Measurements from ENCODE around the gene CLASP2.

The CLASP2 gene

GRCh38 chr3:33547101-33547500 lies 171.0 kb downstream of the CLASP2 start:
- no peak for DNase-seq (ENCODE audit: low read depth in 1 of 2, low spot score in 1 of 2)

DNA sequence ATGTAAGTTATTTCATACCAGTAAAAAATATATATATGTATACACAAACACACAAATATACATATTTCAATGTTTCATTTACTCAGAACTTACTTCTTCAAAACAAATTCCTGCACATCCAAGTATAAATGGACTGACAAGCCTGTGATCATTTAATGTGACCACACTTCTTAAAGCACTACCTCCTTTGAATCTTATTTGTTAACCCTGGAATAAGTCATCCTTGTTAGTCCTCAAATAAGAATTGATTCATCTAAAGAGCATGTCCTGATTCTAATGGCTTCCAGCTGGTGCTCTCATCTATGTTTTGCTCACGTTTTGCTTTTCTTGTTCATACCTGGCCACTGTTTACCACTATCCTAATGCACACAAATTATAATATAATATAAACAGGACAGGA lies 173.9 kb downstream of the CLASP2 start:
- DNase-seq (ENCODE audit: low read depth in 1 of 2, low spot score in 1 of 2): no peak

DNA sequence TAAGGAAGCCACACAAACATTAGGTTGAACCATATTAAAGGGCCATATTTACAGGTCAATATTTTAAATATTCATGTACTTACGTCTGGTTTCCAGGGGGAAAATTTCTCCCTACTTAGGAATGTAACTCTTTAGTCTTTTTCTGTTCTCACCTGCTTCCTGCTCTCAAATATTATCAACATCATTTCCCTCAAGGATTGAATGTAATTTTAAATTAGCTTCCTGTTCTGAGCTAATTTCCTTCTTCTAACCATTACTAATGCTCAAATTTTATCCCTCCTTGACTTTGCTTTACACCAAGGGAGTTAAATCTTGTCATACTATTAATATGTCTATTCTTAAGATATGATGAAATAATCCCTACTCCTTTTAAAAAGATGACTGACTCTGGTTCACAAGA lies 174.5 kb downstream of the CLASP2 start:
- no peak for DNase-seq (ENCODE audit: low read depth in 1 of 2, low spot score in 1 of 2)

GRCh38 chr3:33541918-33542317 lies 176.1 kb downstream of the CLASP2 start:
- no peak for DNase-seq (ENCODE audit: low read depth in 1 of 2, low spot score in 1 of 2)

DNA sequence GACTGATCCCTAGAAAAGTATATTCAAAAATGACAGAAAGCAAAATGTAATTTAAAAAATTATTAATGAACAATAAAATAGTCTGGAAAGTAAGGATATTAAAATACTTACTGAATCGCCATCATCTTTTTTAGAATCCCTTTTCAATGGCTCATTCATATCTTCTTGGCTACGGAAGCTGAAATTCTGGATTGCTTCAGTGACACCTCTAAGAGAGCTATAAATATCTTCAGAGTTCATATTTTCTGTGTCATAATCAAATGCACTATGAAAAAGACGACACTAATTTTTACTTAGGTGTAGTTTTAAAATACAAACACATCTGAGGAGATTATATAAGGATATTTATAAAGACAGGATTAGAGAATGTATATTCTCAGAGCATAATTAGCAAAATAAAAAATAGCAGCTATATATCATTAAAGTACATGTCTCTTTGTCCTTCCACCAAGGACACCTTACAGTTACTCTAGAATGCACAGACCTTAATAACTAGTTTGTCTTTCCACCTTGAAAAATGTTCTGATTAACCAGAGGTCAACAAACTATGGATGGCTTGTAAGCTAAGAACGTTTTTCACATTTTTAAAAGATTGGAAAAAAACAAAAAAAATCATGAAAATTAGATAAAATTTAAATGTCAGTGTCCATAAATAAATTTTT lies 179.2 kb downstream of the CLASP2 start:
- DNase-seq (ENCODE audit: low read depth in 1 of 2, low spot score in 1 of 2): no peak

DNA sequence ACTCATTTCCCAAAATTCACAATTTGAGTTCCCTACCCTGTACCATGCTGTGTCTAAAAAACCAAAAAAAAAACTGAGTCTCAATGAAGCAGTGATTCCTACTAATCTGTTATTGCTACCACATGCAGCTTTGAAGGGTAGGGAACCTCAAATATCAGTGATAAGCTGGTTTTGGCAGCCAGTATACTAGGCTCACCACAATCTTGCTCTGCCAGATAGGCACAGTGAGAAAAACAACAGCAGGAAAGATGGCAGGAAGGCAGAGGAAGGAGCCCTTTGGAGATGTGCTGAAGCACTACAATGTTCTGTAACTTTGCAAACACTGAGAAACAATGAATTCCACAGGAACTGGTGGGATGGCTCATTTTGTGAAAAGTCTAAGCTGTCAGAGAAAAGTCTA lies 180.9 kb downstream of the CLASP2 start:
- DNase-seq (ENCODE audit: low read depth in 1 of 2, low spot score in 1 of 2): no peak

- DNase-seq (ENCODE audit: low read depth in 1 of 2, low spot score in 1 of 2): no peak
Observed at GRCh38 chr3:33526787-33527186, 191.3 kb downstream of the CLASP2 start.

- DNase-seq (ENCODE audit: low read depth in 1 of 2, low spot score in 1 of 2): no peak
Observed at GRCh38 chr3:33525232-33525631, 192.8 kb downstream of the CLASP2 start.

DNA sequence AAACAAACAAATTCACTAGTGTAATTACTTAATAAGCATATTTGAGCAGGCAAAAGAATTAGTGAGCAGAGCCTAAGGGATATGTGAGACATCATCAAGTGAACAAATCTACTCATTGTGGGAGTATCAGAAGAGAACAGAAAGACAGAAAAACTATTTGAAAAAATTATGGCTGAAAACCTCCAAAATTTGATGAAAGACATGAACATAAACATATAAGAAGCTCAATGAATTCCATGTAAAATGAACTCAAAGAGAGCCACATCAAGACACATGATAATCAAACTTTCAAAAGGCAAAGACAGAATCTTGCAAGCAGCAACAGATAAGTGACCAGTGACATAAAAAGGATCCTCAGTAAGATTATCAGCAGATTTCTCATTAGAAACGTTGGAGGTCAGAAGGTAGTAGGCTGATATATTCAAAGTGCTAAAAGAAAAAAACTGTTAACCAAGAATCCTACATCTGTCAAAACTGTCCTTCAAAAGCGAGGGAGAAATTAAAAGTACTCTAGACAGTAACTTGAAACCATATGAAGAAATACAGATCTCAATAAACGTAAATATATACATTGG lies 194.9 kb downstream of the CLASP2 start:
- DNase-seq (ENCODE audit: low read depth in 1 of 2, low spot score in 1 of 2): no peak

DNA sequence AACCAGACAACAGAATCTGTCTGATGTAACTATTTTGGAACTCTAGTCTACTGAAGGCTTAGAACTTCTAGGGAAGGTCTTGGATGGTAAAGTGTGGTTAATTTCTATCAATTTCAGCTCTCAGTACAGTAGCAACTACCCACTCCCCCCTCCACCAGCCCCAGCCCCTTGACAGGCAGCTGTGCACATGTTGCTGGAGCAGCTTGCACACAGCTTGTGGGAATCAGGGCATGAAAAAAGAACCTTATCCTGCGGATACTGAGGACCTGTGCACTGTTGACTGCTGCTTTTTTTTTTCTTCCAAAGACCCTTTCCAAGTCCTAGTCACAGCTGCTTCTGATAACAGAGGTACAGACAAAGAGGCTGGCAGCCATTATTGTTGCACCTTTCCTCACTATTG lies 196.3 kb downstream of the CLASP2 start:
- DNase-seq (ENCODE audit: low read depth in 1 of 2, low spot score in 1 of 2): no peak

DNA sequence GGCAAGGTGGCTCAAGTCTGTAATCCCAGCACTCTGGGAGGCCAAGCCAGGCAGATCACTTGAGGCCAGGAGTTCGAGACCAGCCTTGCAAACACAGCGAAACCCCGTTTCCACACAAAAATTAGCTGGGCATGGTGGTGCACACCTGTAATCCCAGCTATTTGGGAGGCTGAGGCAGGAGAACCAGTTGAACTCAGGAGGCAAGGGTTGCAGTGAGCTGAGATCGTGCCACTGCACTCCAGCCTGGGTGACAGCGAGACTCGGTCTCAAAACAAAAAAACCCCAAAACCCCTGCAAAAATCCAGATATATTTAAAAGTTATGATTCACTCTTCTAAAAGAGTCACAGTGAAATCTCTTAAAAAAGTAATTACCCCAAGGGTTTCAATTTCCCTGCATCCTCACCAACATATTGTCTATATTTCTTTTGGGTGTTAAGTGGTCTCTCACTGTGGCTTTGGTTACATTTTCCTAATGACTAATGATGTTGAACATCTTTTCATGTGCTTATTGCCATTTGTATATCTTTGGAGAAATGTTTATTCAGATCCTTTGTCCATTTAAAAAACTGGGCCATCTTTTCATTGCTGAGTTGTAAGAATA lies 204.7 kb downstream of the CLASP2 start:
- DNase-seq (ENCODE audit: low read depth in 1 of 2, low spot score in 1 of 2): no peak

DNA sequence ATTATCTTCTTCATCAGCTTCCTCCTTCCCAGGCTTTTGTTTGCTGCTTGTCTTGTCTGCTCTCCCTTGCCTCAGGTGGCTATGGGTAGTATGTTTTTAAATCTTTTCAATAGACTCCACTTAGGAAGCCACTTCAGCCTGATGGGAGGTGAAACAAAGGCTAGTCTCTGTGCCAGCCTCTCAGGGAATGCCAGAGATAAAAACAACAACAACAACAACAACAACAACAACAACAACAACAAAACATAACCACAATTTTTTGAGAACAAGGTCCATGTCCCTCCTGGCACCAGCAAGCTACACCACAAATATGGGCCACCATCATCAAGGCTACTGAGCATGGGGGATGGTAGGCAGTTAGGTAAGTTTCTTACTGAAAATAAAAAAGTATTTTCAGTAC lies 213.0 kb downstream of the CLASP2 start:
- no peak for DNase-seq (ENCODE audit: low read depth in 1 of 2, low spot score in 1 of 2)

GRCh38 chr3:33496449-33496848 lies 221.6 kb downstream of the CLASP2 start:
- no peak for DNase-seq (ENCODE audit: low read depth in 1 of 2, low spot score in 1 of 2)

GRCh38 chr3:33491721-33492120 lies 226.3 kb downstream of the CLASP2 start:
- no peak for DNase-seq (ENCODE audit: low read depth in 1 of 2, low spot score in 1 of 2)

GRCh38 chr3:33490641-33491241 lies 227.3 kb downstream of the CLASP2 start:
- DNase-seq (ENCODE audit: low read depth in 1 of 2, low spot score in 1 of 2): no peak

GRCh38 chr3:33488683-33489082 lies 229.4 kb downstream of the CLASP2 start:
- no peak for DNase-seq (ENCODE audit: low read depth in 1 of 2, low spot score in 1 of 2)

DNA sequence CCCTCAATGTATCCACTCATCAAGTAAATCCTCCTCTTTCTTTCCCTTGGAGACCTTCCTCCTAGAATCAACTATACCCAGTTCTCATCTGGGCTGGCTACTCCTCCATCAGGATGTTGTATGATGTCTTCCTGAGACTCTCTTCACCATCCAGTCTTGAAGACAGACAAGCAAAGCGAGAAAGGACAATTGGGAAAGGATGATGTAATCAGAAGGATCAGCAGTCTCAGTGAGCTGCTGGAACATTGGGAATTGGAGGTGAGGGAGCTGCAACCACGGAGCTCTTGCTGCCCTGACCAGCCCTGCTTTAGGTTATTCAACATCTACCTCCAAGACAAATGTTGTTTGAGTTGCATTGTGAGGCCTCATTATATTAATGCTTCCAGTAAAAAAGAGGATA lies 229.8 kb downstream of the CLASP2 start:
- DNase-seq (ENCODE audit: low read depth in 1 of 2, low spot score in 1 of 2): no peak

DNA sequence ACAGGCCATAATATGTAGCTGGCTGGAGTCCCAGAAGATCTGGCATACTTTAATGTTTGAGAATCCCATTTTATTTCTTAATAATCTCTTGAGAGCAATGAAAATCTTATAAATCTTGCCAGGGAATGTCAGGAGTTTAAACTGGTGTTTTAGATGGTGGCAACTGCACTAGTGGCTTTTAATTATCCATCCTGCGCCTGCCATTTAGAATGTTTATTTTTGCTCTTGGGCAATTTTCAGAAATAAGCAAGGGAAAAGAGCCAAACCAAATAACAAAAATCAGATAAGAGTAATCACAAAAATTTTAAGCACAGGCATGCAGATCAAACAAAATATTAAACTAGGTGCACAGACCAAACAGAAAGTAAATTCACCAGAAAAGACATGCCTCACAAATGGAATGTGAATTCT lies 235.9 kb downstream of the CLASP2 start:
- DNase-seq (ENCODE audit: low read depth in 1 of 2, low spot score in 1 of 2): no peak

GRCh38 chr3:33474896-33475295 lies 243.2 kb downstream of the CLASP2 start:
- no peak for DNase-seq (ENCODE audit: low read depth in 1 of 2, low spot score in 1 of 2)

DNA sequence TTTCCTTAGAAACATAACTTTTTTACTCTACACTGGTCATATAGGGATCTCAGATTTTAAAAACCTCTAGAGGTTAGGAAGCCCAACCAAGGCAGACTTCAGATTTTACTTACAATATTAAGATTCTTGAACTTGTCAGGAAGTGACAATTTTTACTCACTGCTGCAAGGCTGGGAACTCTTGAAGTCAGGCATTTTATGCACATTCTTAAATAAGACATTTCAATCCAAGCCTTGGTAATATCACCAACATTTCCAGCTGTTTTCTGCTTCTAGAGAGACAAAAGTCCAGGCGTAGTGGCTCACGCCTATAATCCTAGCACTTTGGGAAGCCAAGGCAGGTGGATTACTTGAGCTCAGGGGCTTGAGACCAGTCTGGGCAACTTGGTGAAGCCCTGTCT lies 244.2 kb downstream of the CLASP2 start:
- DNase-seq (ENCODE audit: low read depth in 1 of 2, low spot score in 1 of 2): no peak

DNA sequence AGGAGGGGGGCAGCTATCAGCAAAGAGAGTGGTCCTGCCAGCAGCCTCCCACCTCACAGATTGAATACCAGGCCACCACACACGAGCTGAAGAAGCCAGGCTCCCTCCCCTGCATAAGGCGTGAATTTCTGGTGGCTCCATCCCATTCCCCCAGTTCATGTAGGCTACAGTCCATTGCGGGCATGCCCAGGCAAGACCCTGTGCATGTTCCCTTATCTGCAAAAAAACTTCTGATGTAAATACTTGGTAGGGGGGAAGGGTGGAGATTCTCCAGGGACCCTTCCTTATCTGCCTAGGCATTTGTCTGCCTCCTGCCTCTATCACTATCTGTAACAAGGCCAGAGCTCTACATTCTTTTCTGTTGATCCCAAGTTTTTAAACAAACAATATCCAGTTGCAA lies 250.3 kb downstream of the CLASP2 start:
- DNase-seq (ENCODE audit: low read depth in 1 of 2, low spot score in 1 of 2): no peak

- no peak for DNase-seq (ENCODE audit: low read depth in 1 of 2, low spot score in 1 of 2)
Observed at GRCh38 chr3:33461097-33461496, 257.0 kb downstream of the CLASP2 start.

All from stimulated activated CD4-positive, alpha-beta T cell treated with anti-CD3 and anti-CD28 coated beads, Interleukin-15, amount 100 ng/mL, for 1 hour (primary cell).